ENCODE data around the gene SLC29A3. TPM values are rescaled to one million over a fixed set of nuclear protein-coding genes. Genes with fewer than 3 reads are reported as not detected.

Gene SLC29A3
- total and polyA plus RNA-seq, 10 of the 15 experiments (the other 5 are each of a cell fraction or from before 2014, with no cell fraction given): 1.5 to 4.0 (median 2.7) TPM

GRCh38 chr10:71301371-71301916 lies 17.6 kb upstream of the SLC29A3 start:
- BruUV-seq (replicated peaks): no TSS peak
- intact Hi-C loops (cut with micrococcal nuclease; ENCODE audit: unreplicated experiment) (no loop called here), in situ Hi-C loops (cut with MboI) (no loop called here)
- Histone ChIP-seq H3K79me2 (ENCODE audit: control insufficient read depth, insufficient read depth, low read length) (no peaks in the 10 kb centered on the region), H3K27me3 (replicated peaks in 1 of 2; ENCODE audit: control insufficient read depth in 2 of 2, insufficient read depth in 2 of 2, low read length in 1 of 2) (peaks cover 3 to 5% of the 10 kb centered on the region in 2 experiments; a peak in 2 of 4 replicates), H2AFZ (ENCODE audit: control insufficient read depth, low read depth, low read length) (no peak overlapping the region), H3K4me2 (ENCODE audit: control insufficient read depth, insufficient read depth) (no peak overlapping the region), H3K4me1 (ENCODE audit: control insufficient read depth, insufficient read depth, low read length) (no peaks in the 10 kb centered on the region), H3K9ac (ENCODE audit: control insufficient read depth, insufficient read depth, low read length) (no peak overlapping the region), H4K20me1 (ENCODE audit: control insufficient read depth, insufficient read depth) (no peaks in the 10 kb centered on the region), H3K36me3 (ENCODE audit: control insufficient read depth in 2 of 2, insufficient read depth in 2 of 2, low read length in 1 of 2) (no peaks in the 10 kb centered on the region), H3K27ac (ENCODE audit: control insufficient read depth, insufficient read depth) (no peak overlapping the region), H3K9me3 (replicated peaks; ENCODE audit: control insufficient read depth, insufficient read depth, low read length) (no peaks in the 10 kb centered on the region), H3K4me3 (no peak overlapping the region)
- ChIA-PET POLR2A (no interaction called here), SMC1A (ENCODE audit: uncharacterized antibody, unreplicated experiment) (no interaction called here), RAD21 (ENCODE audit: unreplicated experiment) (no interaction called here), CTCF (interaction anchor here (1.0 to 1.5 kb wide), 2 partner anchors 9 to 19 kb away, joined by 3 to 6 read pairs; no protein-coding TSS in a partner anchor)
- 22% methylated on average over 12 of the region's 12 CpGs for WGBS (ENCODE audit: insufficient coverage, insufficient replicate concordance, low lambda C conversion rate, missing lambda C conversion rate)
- FAIRE-seq (no peak), DNase-seq (ENCODE audit: low read depth, low spot score) (no peak), ATAC-seq (no peak)
- TF ChIP-seq CHD2 (IDR thresholded peaks at IDR 0.05; ENCODE audit: borderline replicate concordance, low read depth, low read length) (no peak), BHLHE40 (IDR thresholded peaks at IDR 0.05; ENCODE audit: borderline replicate concordance in 1 of 2, low read depth in 2 of 2, low read length in 1 of 2) (peak in 1 of 2 experiments; percentile 19; a peak in 1 of 4 replicates), MLLT1 (IDR thresholded peaks at IDR 0.05) (no peak), ZBTB33 (IDR thresholded peaks at IDR 0.05) (no peak), USF1 (IDR thresholded peaks at IDR 0.05; ENCODE audit: borderline replicate concordance, extremely low read length, insufficient read depth, low read depth, low read length) (peak; percentile 33), EED (IDR thresholded peaks at IDR 0.05; ENCODE audit: low read depth) (no peak), SP1 (IDR thresholded peaks at IDR 0.05; ENCODE audit: low read depth, low read length) (no peak)

Measured in GM12878 (cell line).